Ecto neural progenitor cell (in vitro differentiated cells): Measurements from ENCODE around the gene KLK15.
"Not testable (repeated sequence)": the region's sequence is repeated elsewhere in the genome, so short reads cannot be mapped to it uniquely, and the experiment has no call there.

Source experiments
- DNase-seq: peaks from one replicate; pipeline ENCODE4 v3.0.0-alpha.2; 2018; ENCODE audit warnings: low spot score

Gene KLK15

DNA sequence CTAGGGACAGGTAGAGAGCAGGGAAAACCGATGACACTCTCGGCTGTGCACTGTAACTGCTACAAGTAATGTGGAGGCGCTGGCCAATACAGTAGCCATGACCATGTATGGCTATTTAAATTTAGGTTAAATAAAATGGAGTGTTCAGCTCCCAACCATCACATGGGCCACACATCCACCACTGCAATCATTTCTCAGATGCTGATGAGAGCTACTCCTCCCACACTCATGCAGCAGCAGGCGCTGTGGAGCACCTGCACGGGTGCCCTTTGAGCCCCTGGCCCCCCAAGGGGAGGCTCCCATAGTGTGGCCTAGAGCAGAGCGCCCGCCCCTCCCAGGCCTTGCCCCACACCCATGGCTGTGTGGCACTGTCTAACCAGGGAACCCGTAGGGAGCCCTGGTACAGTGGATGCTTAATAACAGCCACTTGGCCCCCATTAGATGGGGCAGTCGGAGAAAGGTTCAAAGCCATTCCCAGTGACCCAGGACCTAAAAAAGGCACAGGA lies 37.2 kb downstream of the KLK15 start:
- DNase-seq = no peak

- no peak for DNase-seq
Measured at GRCh38 chr19:50795664-50796073, 37.7 kb downstream of the KLK15 start.

GRCh38 chr19:50794876-50795663 lies 38.3 kb downstream of the KLK15 start:
- no peak for DNase-seq

DNA sequence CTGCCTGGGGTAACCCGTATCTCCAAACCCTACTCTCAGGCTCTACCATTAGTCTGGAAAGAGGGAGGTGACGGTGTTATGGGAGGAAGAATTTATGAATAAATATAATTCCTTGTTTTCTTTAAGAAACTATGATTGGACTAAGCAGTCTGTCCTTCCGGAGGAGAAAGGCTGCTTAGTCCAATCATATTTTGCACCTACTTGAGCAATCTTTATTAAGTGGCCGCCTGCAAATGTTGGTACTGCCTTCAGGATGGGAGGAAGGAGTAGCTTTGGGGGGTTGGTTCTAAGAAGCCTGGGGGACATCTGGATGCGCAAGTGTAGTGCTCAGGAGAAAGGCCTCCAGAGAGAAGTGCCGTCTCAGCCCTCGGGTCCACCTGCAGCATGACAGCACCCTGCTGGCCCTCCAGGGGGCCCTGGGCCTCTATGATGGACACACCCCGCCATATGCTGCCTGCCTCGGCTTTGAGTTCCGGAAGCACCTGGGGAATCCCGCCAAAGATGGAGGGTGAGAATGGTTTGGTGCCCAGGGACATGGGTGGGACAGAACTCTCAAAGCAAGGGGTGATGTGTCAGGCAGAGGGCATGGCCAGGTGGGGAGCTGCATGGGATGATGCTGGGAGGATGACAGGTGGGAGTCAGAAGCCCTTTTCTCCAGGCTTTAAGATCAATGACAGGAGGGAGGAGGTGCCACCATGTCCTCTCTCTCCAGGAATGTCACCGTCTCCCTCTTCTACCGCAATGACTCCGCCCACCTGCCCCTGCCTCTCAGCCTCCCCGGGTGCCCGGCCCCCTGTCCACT lies 39.1 kb downstream of the KLK15 start:
- no peak for DNase-seq

DNA sequence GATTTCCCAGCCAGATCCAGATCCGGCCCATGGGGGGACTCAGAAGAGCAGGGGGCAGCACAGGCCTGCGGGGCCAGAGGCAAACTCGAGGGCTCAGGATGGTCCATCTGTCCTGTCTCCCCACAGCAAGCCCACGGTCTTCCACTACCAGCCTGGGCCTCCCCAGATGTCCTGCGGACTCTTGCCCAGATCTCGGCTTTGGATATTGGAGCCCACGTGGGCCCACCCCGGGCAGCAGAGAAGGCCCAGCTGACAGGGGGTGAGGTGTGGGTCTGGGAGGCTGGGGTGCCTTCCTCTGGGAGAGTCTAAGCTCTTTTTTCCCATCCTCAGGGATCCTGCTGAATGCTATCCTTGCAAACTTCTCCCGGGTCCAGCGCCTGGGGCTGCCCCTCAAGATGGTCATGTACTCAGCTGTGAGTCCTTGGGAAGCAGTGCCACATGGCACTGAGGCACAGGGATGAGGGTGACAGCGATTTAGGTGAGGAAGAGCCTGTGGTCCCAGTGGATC lies 39.8 kb downstream of the KLK15 start:
- DNase-seq = no peak

GRCh38 chr19:50792272-50793250 lies 40.8 kb downstream of the KLK15 start:
- no peak for DNase-seq

GRCh38 chr19:50791594-50792271 lies 41.6 kb downstream of the KLK15 start:
- DNase-seq = no peak

- DNase-seq = no peak
Measured at GRCh38 chr19:50790922-50791467, 42.4 kb downstream of the KLK15 start.

GRCh38 chr19:50790396-50790795 lies 43.0 kb downstream of the KLK15 start, which contains the start of gene ACP4:
ACP4 (plus strand) TSS chr19:50790415; CDS start chr19:50790415, 0 bp downstream.
- DNase-seq = no peak

- DNase-seq = no peak
Measured at GRCh38 chr19:50785329-50785728, 48.0 kb downstream of the KLK15 start.

GRCh38 chr19:50784710-50785109 lies 48.7 kb downstream of the KLK15 start:
- no peak for DNase-seq

DNA sequence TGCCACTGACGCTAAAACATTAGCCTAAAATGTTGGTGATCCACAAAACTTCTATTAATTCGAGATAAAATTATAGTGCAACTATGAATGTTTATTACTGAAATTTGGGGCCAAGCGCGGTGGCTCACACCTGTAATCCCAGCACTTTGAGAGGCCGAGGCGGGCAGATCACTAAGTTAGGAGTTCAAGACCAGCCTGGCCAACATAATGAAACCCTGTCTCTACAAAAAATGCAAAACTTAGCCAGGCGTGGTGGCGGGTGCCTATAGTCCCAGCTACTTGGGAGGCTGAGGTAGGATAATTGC lies 49.6 kb downstream of the KLK15 start:
- DNase-seq = not testable (repeated sequence)

DNA sequence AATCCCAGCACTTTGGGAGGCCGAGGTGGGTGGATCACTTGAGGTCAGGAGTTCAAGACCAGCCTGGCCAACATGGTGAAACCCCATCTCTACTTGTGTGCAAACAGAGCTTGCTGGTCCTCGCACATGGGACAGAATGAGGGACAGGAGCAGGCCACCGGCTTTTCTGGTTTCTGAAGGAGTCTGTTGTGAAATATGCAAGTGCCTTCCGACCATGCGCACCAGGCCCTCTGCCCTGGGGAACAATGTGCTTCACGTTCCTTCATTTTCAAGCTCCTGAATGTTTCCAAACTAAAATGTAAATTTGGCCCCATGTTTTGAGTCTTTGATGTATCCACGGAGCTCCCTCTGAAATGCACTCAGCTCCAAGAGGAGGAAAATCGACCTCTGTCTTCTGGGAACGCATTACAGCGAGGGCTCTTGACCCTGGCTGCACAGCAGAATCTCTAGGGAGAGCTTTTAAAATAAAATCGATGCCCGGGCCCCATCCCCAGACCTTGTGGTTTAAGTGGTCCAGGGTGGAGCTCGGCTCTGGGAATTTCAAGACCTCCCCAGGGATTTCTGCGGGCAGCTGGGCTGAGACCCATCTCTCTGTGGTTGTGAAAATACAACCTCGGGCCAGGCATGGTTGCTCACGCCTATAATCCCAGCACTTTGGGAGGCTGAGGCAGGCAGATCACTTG lies 52.5 kb downstream of the KLK15 start:
- DNase-seq = no peak

GRCh38 chr19:50779504-50780457 lies 53.6 kb downstream of the KLK15 start:
- DNase-seq = no peak

DNA sequence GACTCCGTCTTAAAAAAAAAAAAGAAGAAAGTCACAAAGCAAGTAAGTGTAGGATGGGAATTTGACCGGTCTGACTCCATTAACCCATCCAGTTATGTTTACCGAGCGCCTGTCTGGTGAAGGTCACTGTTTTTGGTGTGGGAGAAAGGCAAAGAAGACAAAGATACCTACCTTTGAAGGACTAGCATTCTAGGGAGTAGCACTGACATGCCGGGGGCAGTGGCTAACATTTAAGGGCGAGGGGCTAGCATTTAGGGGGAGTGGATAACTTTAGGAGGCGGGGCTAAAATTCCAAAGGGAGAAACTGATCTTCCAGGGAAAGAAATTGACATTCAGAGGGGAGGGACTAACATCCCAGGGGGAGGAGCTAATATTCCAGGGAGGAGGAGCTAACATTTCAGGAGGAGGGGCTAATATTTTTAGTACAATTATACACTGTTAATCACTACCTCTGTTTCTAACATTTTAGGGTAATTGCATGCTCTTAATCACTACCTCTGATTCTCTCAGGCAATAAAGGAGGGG lies 54.4 kb downstream of the KLK15 start:
- DNase-seq = no peak

DNA sequence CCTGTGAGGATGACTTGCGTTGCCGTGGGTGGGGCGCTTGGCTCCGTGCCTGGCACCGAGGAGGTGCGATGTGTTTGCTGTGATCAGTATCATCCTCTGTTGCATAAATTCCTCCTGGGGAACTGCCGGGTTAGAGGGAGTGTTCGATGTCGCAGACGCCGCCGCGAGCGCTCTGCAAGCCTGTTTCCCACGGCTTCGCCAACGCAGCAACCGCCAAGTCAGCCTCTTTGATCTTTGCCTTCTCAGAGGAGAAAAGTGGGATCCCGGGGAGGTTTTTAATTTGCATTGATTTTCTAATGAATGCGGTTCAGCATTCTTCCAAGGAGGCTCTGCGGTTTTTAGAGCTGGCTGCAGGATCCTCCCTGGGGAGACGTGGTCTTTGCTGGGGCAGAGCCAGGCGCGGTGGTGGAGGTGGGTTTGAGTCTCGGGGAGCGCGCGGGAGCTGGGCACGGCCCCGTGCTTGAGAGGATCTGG lies 55.5 kb downstream of the KLK15 start:
- peak; percentile 72 for DNase-seq

DNA sequence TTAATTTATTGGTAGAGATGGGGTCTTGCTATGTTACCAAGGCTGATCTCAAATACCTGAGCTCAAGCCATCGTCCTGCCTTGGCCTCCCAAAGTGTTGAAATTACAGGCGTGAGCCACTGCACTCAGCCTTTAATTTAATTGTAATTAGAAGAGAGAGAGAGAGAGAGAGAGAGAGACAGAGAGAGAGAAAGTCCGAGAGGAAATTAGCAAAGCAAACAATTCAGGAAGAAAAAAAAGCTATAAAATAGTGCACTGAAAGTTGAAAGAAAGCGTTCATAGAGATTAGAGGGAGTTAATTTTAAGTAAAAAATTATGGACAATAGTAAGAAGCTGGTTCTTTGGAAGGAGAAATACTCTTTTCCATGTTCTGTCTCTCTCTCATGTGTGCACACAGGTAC lies 56.1 kb downstream of the KLK15 start:
- DNase-seq = no peak

GRCh38 chr19:50776131-50776530 lies 57.2 kb downstream of the KLK15 start:
- DNase-seq = no peak
